Nephron (organoid): ENCODE results near the gene NES.
A peak's percentile ranks its signal among the peaks of the same experiment; 100 is the strongest.

Source experiments
- H3K27ac Mint-ChIP-seq, 3 experiments: 2 replicates each; pipeline ENCODE4 v1.8.0; 2020; ENCODE audit warnings: mixed read lengths in 3 of 3, mild to moderate bottlenecking in 2 of 3, moderate library complexity in 1 of 3
- H3K27me3 Mint-ChIP-seq: 2 replicates; pipeline ENCODE4 v1.8.0; 2021; ENCODE audit warnings: low read depth, mild to moderate bottlenecking, moderate library complexity, mixed read lengths
- H3K36me3 Mint-ChIP-seq: 2 replicates; pipeline ENCODE4 v1.8.0; 2020; ENCODE audit warnings: low read depth, mixed read lengths
- H3K4me1 Mint-ChIP-seq: 2 replicates; pipeline ENCODE4 v1.8.0; 2020; ENCODE audit warnings: mixed read lengths
- H3K4me3 Mint-ChIP-seq, 3 experiments: 2 replicates each; pipeline ENCODE4 v1.8.0; 2020; ENCODE audit warnings: mild to moderate bottlenecking in 3 of 3, mixed read lengths in 3 of 3, moderate library complexity in 2 of 3
- H3K9me3 Mint-ChIP-seq: 2 replicates; pipeline ENCODE4 v1.8.0; 2020; ENCODE audit warnings: mixed read lengths
- TF ChIP-seq, protein P1 (sequence below), 3 experiments: fragments of 200-600 bp; sonication (generic); IDR thresholded peaks; one replicate each; pipeline ENCODE4 v1.5.0; 2021; ENCODE audit warnings: antibody characterized with exemption in 3 of 3; ENCODE audit not compliant: unreplicated experiment in 3 of 3

NES gene

DNA sequence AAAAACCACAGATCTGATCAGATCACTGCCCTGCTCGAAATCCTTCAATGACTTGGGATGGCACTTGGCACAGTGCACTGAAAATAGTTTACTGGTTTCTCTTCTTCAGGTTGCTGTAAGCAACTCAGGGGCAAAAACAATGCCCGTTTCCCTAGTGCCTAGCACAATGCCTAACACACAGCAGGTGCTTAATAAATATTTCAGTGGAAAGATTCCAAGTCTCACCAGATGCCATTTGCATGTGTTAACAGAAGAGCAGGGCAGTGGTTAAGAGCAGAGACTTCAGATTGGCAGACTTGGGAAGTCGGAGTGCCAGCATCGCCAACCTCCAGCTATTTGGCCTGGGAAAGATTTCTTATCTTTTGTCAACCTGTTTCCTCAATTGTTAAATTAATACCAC, 40.1 kb upstream of the NES start:
- peaks cover 29% of the 10 kb centered on the region for H3K36me3 Mint-ChIP-seq
- no peak overlapping the region for H3K4me3 Mint-ChIP-seq
- H3K27me3 Mint-ChIP-seq = no peaks in the 10 kb centered on the region
- TF ChIP-seq, protein P1, sequence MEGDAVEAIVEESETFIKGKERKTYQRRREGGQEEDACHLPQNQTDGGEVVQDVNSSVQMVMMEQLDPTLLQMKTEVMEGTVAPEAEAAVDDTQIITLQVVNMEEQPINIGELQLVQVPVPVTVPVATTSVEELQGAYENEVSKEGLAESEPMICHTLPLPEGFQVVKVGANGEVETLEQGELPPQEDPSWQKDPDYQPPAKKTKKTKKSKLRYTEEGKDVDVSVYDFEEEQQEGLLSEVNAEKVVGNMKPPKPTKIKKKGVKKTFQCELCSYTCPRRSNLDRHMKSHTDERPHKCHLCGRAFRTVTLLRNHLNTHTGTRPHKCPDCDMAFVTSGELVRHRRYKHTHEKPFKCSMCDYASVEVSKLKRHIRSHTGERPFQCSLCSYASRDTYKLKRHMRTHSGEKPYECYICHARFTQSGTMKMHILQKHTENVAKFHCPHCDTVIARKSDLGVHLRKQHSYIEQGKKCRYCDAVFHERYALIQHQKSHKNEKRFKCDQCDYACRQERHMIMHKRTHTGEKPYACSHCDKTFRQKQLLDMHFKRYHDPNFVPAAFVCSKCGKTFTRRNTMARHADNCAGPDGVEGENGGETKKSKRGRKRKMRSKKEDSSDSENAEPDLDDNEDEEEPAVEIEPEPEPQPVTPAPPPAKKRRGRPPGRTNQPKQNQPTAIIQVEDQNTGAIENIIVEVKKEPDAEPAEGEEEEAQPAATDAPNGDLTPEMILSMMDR (IDR thresholded peaks at IDR 0.05; ENCODE audit: unreplicated experiment in 3 of 3) = no peak
- peaks cover 12% of the 10 kb centered on the region for H3K4me1 Mint-ChIP-seq
- no peaks in the 10 kb centered on the region for H3K9me3 Mint-ChIP-seq
- H3K27ac Mint-ChIP-seq = no peak overlapping the region

DNA sequence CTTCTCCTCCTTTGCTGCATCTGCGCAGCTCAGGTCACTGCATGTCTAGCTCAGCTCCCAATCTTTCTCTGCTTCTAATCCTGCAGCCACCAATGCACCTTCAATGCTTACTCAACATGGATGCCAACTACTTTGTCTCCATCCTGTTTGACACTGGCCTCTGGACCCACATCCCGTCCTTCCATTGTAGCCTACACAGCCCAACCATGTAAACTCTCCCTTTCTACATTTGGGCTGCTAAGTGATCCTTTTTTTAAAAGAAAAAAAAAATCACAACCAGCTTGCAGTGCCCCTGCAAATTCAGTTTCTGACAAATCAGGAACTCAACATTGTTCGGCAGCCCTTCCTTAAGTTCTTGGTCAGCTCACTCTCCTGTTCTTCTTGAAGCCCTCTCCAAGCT, 37.6 kb upstream of the NES start:
- H3K36me3 Mint-ChIP-seq = peaks cover 21% of the 10 kb centered on the region
- TF ChIP-seq, protein P1 (IDR thresholded peaks at IDR 0.05; ENCODE audit: unreplicated experiment in 3 of 3) = no peak
- no peaks in the 10 kb centered on the region for H3K27me3 Mint-ChIP-seq
- peaks cover 32% of the 10 kb centered on the region for H3K4me1 Mint-ChIP-seq
- H3K4me3 Mint-ChIP-seq = no peak overlapping the region
- H3K27ac Mint-ChIP-seq = peak overlapping the region; percentile 55 to 76 (median 72)
- no peaks in the 10 kb centered on the region for H3K9me3 Mint-ChIP-seq

DNA sequence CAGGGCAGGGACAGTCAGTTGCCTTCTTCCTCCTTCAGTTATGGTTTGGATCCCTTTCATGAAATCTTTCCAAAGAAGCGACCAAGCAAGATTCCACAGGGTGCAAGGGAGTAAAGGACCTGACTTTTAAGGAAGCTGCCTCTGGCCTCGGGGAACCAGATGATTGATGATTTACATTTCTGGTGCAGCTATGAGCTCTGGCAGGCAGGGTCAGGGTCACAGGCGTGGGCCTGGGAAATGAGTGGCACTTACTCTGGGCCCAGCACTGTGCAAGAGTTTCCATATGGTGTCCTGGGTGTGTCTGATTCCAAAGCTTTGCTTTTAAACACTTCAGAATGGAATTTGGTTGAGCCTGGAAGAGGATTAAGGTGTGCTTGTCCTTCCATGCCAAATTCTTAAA, 35.4 kb upstream of the NES start:
- H3K9me3 Mint-ChIP-seq = no peaks in the 10 kb centered on the region
- H3K4me3 Mint-ChIP-seq = no peak overlapping the region
- H3K36me3 Mint-ChIP-seq = peaks cover 20% of the 10 kb centered on the region
- H3K4me1 Mint-ChIP-seq = peaks cover 53% of the 10 kb centered on the region
- peak overlapping the region; percentile 94 to 98 (median 97) for H3K27ac Mint-ChIP-seq
- H3K27me3 Mint-ChIP-seq = no peaks in the 10 kb centered on the region
- TF ChIP-seq, protein P1 (IDR thresholded peaks at IDR 0.05; ENCODE audit: unreplicated experiment in 3 of 3) = no peak

DNA sequence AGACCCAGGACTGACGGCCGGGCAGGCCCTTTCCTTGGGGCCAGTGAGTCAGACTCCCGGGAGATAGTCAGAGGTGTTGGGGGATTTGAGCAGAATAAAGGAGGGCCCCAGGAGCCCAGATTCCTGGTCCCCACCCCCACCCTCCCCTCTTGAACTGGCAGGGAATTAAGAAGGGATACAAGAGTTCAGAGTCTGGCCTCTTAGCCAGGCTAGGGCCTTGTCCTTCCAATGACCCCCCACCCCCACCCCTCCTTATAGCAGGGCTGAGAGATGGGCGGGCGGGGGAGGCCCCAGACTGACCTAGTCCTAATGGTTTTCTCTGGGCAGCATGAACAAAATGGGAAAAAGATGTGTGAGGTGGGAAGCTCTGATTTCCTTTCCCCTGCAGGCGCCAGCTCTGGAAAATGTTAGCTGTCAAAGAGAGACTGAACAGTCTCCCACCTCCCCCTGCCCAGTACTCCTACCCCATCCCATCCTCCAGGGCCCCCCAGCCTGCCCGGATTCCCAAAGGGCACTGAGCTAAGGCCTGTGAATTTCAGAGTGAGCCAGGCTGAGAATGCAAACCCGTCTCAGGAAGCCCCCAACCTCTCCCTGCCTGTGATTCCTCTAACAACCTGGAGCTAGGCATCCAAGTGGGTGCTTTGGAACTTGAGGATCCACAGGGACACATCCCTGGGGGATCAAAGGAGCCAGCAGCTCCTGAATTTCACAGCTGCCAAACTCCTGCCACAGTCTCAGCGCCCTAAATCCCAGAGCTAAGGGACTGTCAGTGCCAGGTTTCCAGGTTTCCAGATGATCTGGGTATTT, 34.0 kb upstream of the NES start:
- Mint-ChIP-seq H3K27me3 (no peaks in the 10 kb centered on the region), H3K4me1 (peaks cover 63% of the 10 kb centered on the region), H3K36me3 (peaks cover 12% of the 10 kb centered on the region), H3K9me3 (no peaks in the 10 kb centered on the region), H3K4me3 (peak overlapping the region in 1 of 3 experiments; percentile 18), H3K27ac (peak overlapping the region; percentile 94 to 98 (median 97))
- TF ChIP-seq, protein P1 (IDR thresholded peaks at IDR 0.05; ENCODE audit: unreplicated experiment in 3 of 3) = no peak

DNA sequence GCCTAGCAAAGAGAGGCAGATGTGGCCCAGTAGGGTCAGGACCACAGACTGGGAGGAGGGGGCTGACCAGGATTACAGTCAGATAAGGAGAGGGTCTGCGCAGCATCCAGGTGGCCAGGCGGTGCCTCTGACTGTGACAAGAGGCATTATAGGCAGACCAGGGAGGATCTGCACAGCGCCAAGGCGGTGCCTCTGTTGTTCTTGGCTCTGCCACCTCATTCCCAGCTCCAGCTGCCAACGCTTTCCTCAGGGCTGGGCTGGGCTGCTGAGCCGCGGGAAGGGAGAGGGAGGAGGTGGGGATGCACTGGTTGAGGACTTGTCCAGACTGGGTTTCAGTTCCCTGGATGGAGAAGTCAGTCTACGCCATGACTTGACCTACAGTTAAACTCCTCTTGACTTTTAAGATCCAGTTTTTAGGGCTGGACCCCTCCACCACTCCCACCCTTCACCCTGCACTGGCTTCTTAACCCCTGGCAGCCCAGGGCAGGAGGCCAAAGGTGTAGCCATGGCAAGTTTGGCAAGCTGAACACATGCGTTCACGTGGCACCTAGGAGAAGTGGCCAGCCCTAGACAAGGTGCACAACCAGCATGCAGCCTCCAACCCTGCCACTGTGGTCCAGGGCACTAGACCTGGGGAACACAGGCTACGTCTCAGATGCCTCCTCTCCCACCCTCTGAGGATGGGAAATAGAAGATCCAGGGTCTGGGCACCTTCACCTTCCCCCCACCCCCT, 32.7 kb upstream of the NES start:
- peak overlapping the region in 1 of 3 experiments; percentile 58 for H3K4me3 Mint-ChIP-seq

More for the DNA sequence above, 32.7 kb upstream of the NES start:
- TF ChIP-seq, protein P1 (IDR thresholded peaks at IDR 0.05; ENCODE audit: unreplicated experiment in 3 of 3) = no peak
- H3K9me3 Mint-ChIP-seq = no peaks in the 10 kb centered on the region
- H3K4me1 Mint-ChIP-seq = peaks cover 59% of the 10 kb centered on the region
- H3K27me3 Mint-ChIP-seq = no peaks in the 10 kb centered on the region
- H3K36me3 Mint-ChIP-seq = peaks cover 3% of the 10 kb centered on the region
- H3K27ac Mint-ChIP-seq = peak overlapping the region; percentile 97 to 98 (median 98)
